Panc1 (cell line): ENCODE results near the gene CD34.

Source experiments
- POLR2AphosphoS5 ChIP-seq: IDR thresholded peaks from 2 replicates; pipeline ENCODE4 v1.6.1; 2012; ENCODE audit warnings: mild to moderate bottlenecking, low read depth, low read length, moderate library complexity
- SIN3A ChIP-seq: IDR thresholded peaks from 2 replicates; pipeline ENCODE4 v1.6.1; 2012; ENCODE audit warnings: low read depth, mild to moderate bottlenecking, low read length, moderate library complexity, borderline replicate concordance; ENCODE audit not compliant: insufficient read depth
- TCF7L2 ChIP-seq: IDR thresholded peaks from 2 replicates; pipeline ENCODE4 v1.6.1; 2011; ENCODE audit warnings: mild to moderate bottlenecking, low read depth, low read length, inconsistent platforms
- TF ChIP-seq, protein P1 (sequence below), 2 experiments: IDR thresholded peaks; 2 replicates each; pipeline ENCODE4 v1.6.1; 2011 to 2012; ENCODE audit warnings: low read depth in 2 of 2, control low read depth in 1 of 2, low read length in 1 of 2, mild to moderate bottlenecking in 1 of 2, moderate library complexity in 1 of 2; ENCODE audit not compliant: insufficient read depth in 1 of 2
- TF ChIP-seq, protein P2 (sequence below): fragments of 450-650 bp; IDR thresholded peaks from 2 replicates; pipeline ENCODE4 v1.5.1; 2017; ENCODE audit warnings: mild to moderate bottlenecking

DNA sequence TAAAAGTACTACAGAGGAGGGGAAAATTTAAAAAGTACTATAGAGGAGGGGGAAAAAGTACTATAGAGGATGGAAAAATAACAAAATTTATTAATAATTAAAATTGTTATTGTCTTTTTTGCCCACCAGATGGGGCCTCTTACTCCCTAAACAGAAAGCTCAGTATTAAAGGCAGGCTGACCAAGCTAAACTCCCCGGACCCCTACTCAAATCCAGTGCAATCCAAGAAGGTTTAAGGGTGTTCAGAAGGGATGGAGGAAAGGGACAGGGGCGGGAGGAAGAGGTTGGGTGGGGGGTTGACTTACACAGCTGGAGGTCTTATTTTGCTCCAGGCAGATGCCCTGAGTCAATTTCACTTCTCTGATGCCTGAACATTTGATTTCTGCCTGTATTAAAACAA is 13.7 kb downstream of the CD34 start:
- TF ChIP-seq, protein P1, sequence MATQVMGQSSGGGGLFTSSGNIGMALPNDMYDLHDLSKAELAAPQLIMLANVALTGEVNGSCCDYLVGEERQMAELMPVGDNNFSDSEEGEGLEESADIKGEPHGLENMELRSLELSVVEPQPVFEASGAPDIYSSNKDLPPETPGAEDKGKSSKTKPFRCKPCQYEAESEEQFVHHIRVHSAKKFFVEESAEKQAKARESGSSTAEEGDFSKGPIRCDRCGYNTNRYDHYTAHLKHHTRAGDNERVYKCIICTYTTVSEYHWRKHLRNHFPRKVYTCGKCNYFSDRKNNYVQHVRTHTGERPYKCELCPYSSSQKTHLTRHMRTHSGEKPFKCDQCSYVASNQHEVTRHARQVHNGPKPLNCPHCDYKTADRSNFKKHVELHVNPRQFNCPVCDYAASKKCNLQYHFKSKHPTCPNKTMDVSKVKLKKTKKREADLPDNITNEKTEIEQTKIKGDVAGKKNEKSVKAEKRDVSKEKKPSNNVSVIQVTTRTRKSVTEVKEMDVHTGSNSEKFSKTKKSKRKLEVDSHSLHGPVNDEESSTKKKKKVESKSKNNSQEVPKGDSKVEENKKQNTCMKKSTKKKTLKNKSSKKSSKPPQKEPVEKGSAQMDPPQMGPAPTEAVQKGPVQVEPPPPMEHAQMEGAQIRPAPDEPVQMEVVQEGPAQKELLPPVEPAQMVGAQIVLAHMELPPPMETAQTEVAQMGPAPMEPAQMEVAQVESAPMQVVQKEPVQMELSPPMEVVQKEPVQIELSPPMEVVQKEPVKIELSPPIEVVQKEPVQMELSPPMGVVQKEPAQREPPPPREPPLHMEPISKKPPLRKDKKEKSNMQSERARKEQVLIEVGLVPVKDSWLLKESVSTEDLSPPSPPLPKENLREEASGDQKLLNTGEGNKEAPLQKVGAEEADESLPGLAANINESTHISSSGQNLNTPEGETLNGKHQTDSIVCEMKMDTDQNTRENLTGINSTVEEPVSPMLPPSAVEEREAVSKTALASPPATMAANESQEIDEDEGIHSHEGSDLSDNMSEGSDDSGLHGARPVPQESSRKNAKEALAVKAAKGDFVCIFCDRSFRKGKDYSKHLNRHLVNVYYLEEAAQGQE (IDR thresholded peaks at IDR 0.05; ENCODE audit: insufficient read depth in 1 of 2, low read depth in 2 of 2, low read length in 1 of 2): no peak
- TF ChIP-seq, protein P2, sequence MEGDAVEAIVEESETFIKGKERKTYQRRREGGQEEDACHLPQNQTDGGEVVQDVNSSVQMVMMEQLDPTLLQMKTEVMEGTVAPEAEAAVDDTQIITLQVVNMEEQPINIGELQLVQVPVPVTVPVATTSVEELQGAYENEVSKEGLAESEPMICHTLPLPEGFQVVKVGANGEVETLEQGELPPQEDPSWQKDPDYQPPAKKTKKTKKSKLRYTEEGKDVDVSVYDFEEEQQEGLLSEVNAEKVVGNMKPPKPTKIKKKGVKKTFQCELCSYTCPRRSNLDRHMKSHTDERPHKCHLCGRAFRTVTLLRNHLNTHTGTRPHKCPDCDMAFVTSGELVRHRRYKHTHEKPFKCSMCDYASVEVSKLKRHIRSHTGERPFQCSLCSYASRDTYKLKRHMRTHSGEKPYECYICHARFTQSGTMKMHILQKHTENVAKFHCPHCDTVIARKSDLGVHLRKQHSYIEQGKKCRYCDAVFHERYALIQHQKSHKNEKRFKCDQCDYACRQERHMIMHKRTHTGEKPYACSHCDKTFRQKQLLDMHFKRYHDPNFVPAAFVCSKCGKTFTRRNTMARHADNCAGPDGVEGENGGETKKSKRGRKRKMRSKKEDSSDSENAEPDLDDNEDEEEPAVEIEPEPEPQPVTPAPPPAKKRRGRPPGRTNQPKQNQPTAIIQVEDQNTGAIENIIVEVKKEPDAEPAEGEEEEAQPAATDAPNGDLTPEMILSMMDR: peak; percentile 48
- TF ChIP-seq POLR2AphosphoS5: no peak
- TF ChIP-seq SIN3A: no peak
- no peak for TF ChIP-seq TCF7L2
